ENCODE data around the gene TIMP3.
"Not testable (repeated sequence)": the region's sequence is repeated elsewhere in the genome, so short reads cannot be mapped to it uniquely, and the experiment has no call there.

Gene TIMP3

GRCh38 chr22:32858121-32858703 is 56.7 kb downstream of the TIMP3 start:
- DNase-seq, result no peak

- no peak for DNase-seq
Observed at GRCh38 chr22:32858957-32859356, 57.5 kb downstream of the TIMP3 start.

GRCh38 chr22:32859743-32860142 is 58.2 kb downstream of the TIMP3 start:
- DNase-seq, result no peak

GRCh38 chr22:32861330-32861729 is 59.8 kb downstream of the TIMP3 start:
- no peak for DNase-seq

- no peak for DNase-seq
Observed at GRCh38 chr22:32862083-32862482, 60.6 kb downstream of the TIMP3 start.

- DNase-seq, result no peak
Observed at GRCh38 chr22:32862936-32863661, 61.6 kb downstream of the TIMP3 start.

- DNase-seq, result no peak
Observed at GRCh38 chr22:32864041-32864440, 62.5 kb downstream of the TIMP3 start.

GRCh38 chr22:32864596-32864995 is 63.1 kb downstream of the TIMP3 start:
- DNase-seq, result no peak

- no peak for DNase-seq
Observed at GRCh38 chr22:32866953-32867352, 65.4 kb downstream of the TIMP3 start.

- DNase-seq, result no peak
Observed at GRCh38 chr22:32868946-32869345, 67.4 kb downstream of the TIMP3 start.

GRCh38 chr22:32870474-32870873 is 69.0 kb downstream of the TIMP3 start:
- no peak for DNase-seq

- not testable (repeated sequence) for DNase-seq
Observed at GRCh38 chr22:32873604-32874003, 72.1 kb downstream of the TIMP3 start.

GRCh38 chr22:32874385-32874784 is 72.9 kb downstream of the TIMP3 start:
- DNase-seq, result no peak

- DNase-seq, result no peak
Observed at GRCh38 chr22:32874976-32875375, 73.5 kb downstream of the TIMP3 start.

- DNase-seq, result no peak
Observed at GRCh38 chr22:32876516-32876915, 75.0 kb downstream of the TIMP3 start.

- no peak for DNase-seq
Observed at GRCh38 chr22:32877196-32877595, 75.7 kb downstream of the TIMP3 start.

- no peak for DNase-seq
Observed at GRCh38 chr22:32879550-32879949, 78.0 kb downstream of the TIMP3 start.

GRCh38 chr22:32880061-32880460 is 78.6 kb downstream of the TIMP3 start:
- DNase-seq, result no peak

GRCh38 chr22:32880505-32880892 is 79.0 kb downstream of the TIMP3 start:
- no peak for DNase-seq

GRCh38 chr22:32880893-32881596 is 79.5 kb downstream of the TIMP3 start:
- DNase-seq, result no peak

GRCh38 chr22:32882360-32882755 is 80.9 kb downstream of the TIMP3 start:
- no peak for DNase-seq

- DNase-seq, result no peak
Observed at GRCh38 chr22:32882774-32883530, 81.4 kb downstream of the TIMP3 start.

GRCh38 chr22:32887324-32887980 is 85.9 kb downstream of the TIMP3 start:
- DNase-seq, result no peak

Data from activated CD4-positive, alpha-beta T cell treated with anti-CD3 and anti-CD28 coated beads, Interleukin-2, Interleukin-6, amounts not matched to agents 100 ng/mL and 50 ng/mL, durations not matched to agents 16 hours and 8 hours (primary cell).